BJ (cell line): ENCODE measurements around the gene CD1D. TPM values are rescaled to one million over a fixed set of nuclear protein-coding genes. Genes with fewer than 3 reads are reported as not detected.

ENCODE experiments used
- CTCF ChIA-PET: fragments of 350-600 bp; formaldehyde crosslinking; extraction: SDS; loops from one replicate; lab custom pipeline; 2021; ENCODE audit warnings: antibody characterized with exemption, inconsistent platforms; lab: Yijun Ruan, JAX
- POLR2A ChIA-PET: fragments of 300-600 bp; sonication (Branson Sonifier 250); formaldehyde crosslinking; extraction: SDS; loops from one replicate; lab custom pipeline; 2021; ENCODE audit warnings: antibody characterized with exemption; lab: Charles Lee
- DNase-seq: peaks from one replicate; pipeline ENCODE4 v3.0.0-alpha.2; 2011; ENCODE audit warnings: low read depth
- H3K27me3 ChIP-seq: 2 replicates; pipeline ENCODE4 v1.6.0; 2011; ENCODE audit warnings: low read length; ENCODE audit not compliant: control insufficient read depth, insufficient read depth
- H3K36me3 ChIP-seq: 2 replicates; pipeline ENCODE4 v1.5.1; 2011; ENCODE audit warnings: low read length; ENCODE audit not compliant: control insufficient read depth, insufficient read depth
- H3K4me3 ChIP-seq: 2 replicates; pipeline ENCODE4 v1.5.1; 2011; ENCODE audit warnings: low read depth, mild to moderate bottlenecking, control low read depth, low read length
- polyA plus RNA-seq: library from polyadenylated mRNA; depleted of rRNA; stranded (reverse); fragments of >200 nt; gene quantifications from 2 replicates; pipeline ENCODE4 v1.2.3, GENCODE V29; 2011; rRNA removed
- TF ChIP-seq, protein P1 (sequence below): IDR thresholded peaks from 2 replicates; pipeline ENCODE4 v1.5.1; 2011; ENCODE audit warnings: low read depth, mild to moderate bottlenecking, control low read depth, inconsistent platforms, low read length, moderate library complexity; ENCODE audit not compliant: insufficient read depth

CD1D gene
- polyA plus RNA-seq, 1 experiment = 0.12 TPM

DNA sequence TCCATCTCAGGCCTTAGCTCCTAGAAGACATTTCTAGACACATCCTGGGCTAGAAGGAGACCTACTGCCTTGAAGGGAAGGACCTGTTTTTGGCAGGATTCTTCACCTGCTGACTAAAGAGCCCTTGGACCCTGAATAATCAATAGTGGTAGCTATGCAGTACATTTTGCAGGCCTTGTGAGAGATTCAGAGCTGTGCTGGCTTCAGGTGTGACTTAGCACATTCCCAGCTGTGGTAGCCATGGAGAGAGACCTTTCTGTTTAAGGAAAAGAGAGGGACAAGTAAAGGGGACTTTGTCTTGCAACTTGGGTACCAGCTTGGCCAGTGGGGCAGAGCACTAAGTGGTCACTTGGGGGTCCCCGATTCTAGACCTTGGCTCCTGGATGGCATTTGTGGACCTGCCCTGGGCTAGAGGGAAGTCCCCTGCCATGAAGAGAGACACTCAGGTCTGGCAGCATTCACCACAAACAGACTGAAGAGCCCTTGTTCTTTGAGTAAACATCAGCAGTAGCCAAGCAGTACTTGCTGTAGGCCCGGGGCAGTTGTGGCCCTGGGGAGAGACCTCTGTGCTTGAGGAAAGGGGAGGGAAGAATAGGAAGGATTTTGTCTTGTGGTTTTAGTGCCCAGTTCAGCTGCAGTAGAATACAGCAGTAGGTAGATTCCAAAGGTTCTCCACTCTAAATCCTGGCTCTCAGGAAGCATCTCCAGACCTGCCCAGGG lies 47.4 kb downstream of the CD1D start:
- DNase-seq = no peak
- TF ChIP-seq, protein P1, sequence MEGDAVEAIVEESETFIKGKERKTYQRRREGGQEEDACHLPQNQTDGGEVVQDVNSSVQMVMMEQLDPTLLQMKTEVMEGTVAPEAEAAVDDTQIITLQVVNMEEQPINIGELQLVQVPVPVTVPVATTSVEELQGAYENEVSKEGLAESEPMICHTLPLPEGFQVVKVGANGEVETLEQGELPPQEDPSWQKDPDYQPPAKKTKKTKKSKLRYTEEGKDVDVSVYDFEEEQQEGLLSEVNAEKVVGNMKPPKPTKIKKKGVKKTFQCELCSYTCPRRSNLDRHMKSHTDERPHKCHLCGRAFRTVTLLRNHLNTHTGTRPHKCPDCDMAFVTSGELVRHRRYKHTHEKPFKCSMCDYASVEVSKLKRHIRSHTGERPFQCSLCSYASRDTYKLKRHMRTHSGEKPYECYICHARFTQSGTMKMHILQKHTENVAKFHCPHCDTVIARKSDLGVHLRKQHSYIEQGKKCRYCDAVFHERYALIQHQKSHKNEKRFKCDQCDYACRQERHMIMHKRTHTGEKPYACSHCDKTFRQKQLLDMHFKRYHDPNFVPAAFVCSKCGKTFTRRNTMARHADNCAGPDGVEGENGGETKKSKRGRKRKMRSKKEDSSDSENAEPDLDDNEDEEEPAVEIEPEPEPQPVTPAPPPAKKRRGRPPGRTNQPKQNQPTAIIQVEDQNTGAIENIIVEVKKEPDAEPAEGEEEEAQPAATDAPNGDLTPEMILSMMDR = no peak
- ChIA-PET POLR2A (no interaction called here), CTCF (interaction anchor here (1.8 kb wide), 1 partner anchor 24 kb away, joined by 8 read pairs; no protein-coding TSS in a partner anchor)
- Histone ChIP-seq H3K4me3 (no peak overlapping the region), H3K36me3 (no peaks in the 10 kb centered on the region), H3K27me3 (no peaks in the 10 kb centered on the region)

Other genes starting within 250 kb of the CD1D start
- gene KIRREL1, start 187.2 kb upstream of the CD1D start, polyA plus RNA-seq = 51.8 and 65.1 TPM in 2 replicates
- not detected in 2 replicates for gene CD1A, start 73.5 kb downstream of the CD1D start, polyA plus RNA-seq
- not detected in 2 replicates for gene CD1C, start 109.0 kb downstream of the CD1D start, polyA plus RNA-seq
- not detected in 2 replicates for gene CD1B, start 150.6 kb downstream of the CD1D start, polyA plus RNA-seq
- not detected in 2 replicates for gene CD1E, start 173.0 kb downstream of the CD1D start, polyA plus RNA-seq
- not detected in 2 replicates for gene OR10T2, start 218.6 kb downstream of the CD1D start, polyA plus RNA-seq
- gene OR10K2, start 245.3 kb downstream of the CD1D start, polyA plus RNA-seq = not detected in 2 replicates